Erythroblast (primary cell): ENCODE measurements around the gene OR4E2.

Source experiments
- GATA1 ChIP-seq: IDR thresholded peaks from 2 replicates; pipeline ENCODE4 v1.6.1; 2011; ENCODE audit warnings: low read depth, mild to moderate bottlenecking, control low read depth, low read length, moderate library complexity
- POLR2A ChIP-seq: IDR thresholded peaks from 2 replicates; pipeline ENCODE4 v1.6.1; 2011; ENCODE audit warnings: mild to moderate bottlenecking, low read length

GRCh38 chr14:21617614-21618013 is 36.0 kb upstream of the OR4E2 start:
- no peak for TF ChIP-seq POLR2A
- no peak for TF ChIP-seq GATA1
